Effector CD8-positive, alpha-beta T cell (primary cell): ENCODE data around the gene MED27.

Experiments used
- DNase-seq: peaks from one replicate; lab custom pipeline; 2025; lab: John Stamatoyannopoulos, UW
- total RNA-seq, 4 experiments: gene quantifications; one replicate each; lab custom pipeline; 2026; lab: John Stamatoyannopoulos, UW

Gene MED27, protein sequence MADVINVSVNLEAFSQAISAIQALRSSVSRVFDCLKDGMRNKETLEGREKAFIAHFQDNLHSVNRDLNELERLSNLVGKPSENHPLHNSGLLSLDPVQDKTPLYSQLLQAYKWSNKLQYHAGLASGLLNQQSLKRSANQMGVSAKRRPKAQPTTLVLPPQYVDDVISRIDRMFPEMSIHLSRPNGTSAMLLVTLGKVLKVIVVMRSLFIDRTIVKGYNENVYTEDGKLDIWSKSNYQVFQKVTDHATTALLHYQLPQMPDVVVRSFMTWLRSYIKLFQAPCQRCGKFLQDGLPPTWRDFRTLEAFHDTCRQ
- total RNA-seq, result 11.2 to 22.4 (median 15.8) reads per million in 4 experiments

DNA sequence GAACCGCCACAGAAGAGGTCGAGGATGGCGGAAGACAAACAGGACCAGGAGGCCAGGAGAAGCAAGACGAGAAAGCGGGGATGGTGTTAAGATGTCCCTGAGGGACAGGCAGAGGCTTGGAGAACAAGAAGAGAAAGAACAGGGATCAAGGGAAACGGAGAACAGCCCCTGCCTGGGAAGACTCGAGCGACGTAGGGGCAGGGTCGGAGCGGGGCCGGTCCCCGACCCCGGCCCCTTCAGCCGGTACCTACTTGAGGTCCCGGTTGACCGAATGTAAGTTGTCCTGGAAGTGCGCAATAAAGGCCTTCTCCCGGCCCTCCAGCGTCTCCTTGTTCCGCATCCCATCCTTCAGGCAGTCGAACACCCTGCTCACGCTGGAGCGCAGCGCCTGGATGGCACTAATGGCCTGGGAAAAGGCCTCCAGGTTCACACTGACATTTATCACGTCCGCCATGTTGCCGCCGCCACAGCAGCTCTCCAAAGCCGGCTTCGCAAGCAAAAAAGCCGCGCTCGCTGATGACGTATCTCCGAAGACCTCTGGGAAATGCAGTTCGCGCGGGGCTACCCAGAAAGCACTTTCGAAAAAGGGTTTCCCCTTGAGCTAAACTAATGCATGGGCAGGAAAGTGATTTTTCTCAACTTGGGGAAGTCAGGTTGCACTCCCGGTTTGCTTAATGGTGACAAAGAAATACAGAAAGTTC is at the start of gene MED27:
Gene MED27 (minus strand): TSS at position 477 of the 701 bp plus-strand sequence. CDS start 23 bp downstream, at position 454.
- DNase-seq, result peak; percentile 82

DNA sequence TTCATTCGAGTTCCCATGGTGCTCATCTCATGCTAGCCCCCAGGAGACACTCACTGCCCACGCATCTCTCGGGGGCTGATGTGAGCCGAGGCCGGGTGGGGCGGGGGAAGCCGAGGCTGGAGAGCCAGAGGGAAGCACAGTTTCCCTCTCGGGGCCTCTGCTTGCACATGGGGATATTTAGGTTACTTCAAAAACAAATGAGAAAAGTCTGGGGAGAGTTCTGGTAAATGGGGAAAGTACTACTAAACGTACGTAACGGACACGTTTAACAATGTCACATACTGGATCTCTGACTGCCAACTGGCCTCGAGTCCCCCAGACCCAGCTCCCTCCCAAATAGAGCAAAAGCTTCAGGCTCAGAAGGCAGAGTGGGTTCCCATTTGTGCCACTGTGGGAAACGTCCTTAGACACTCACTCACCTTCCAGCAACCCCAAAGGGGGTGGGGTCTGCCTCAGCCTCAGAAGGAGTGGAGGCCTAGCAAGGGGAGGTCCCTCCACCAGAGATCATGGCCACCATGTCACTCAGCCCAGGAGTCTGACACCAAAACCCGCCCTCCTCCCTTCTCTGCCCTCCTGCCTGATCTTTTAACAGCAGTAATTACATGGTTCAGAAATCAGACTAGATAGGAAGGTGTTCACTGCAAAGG is 48.3 kb upstream of the MED27 start:
- DNase-seq, result no peak

DNA sequence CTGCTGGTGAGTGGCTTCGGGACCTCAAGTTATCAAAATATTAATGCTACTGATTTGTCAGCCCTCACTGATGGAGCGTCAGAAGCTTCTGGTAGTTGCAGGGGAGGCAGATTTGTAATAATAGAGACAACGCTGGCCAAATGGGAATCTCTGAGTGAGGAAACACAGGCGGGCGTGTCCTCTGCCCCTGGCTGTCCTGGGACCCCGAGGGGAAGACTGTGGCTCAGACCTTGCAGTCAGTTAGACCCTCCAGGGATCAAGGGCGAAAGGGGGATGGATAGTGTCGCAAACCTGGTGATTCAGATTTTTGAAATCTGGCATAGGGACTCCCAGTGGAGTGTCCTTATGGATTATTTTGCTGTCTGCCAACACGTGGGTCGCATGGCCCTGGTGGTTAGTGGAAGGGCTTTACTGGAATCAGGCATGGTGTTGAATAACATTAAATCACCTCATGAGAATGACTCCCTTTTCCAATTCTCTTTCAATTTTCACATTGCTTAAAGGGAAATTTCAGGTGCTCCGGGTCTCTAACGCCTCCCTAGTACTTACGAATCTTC is 47.1 kb upstream of the MED27 start:
- DNase-seq, result no peak

DNA sequence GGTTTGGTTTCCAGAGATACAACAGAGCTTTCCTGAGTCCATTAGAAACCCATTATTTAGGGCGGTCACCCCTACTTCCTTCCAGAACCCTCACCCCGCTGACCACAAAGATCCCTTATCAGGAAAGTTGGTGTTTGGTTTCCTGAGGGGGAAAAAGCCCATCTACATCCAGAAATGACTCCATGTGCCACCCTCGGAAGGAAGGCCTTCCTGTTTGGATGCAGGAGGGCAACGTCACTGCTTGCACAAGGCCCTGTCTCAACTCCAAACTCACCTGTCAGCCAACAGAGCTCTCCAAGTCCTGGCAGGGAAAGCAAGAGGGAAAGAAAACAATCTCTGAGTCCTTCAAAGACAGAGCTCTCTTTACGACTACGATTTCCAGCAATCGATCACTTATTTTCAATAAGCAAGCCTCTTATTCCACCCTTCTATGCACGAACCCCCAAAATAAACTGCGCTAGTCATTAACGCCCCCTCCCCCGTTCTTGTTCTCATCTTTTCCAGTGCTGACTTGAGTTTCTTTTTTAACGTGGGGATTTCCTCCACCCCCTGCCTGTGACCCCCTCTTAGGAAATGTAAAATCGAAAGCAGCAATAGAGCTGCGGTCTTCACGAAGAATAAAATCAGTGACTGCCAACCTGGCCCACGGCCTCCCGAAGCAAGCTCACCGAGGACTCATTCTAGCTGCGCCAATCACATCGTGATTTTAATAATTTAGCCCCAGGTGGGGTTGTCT is 46.4 kb upstream of the MED27 start:
- DNase-seq, result no peak

DNA sequence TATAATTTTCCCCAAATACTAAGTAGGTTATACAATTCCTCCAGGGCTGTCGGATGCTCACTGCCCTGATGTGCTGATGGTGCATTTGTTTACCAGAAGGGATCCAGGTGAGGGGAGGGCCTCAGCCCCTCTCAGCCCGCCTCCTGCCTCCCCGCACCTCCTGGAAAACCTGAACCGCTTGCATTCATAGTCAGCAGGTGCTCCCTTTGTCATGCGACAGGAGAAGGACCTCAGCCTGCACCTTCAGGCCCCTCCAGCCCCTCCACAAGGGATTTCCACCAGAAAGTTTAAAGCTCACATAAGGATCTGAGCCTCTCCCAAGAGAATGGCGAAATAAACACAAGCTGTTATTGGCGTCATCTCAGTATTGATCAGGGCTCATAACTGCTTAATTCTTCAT is 45.7 kb upstream of the MED27 start:
- DNase-seq, result no peak

DNA sequence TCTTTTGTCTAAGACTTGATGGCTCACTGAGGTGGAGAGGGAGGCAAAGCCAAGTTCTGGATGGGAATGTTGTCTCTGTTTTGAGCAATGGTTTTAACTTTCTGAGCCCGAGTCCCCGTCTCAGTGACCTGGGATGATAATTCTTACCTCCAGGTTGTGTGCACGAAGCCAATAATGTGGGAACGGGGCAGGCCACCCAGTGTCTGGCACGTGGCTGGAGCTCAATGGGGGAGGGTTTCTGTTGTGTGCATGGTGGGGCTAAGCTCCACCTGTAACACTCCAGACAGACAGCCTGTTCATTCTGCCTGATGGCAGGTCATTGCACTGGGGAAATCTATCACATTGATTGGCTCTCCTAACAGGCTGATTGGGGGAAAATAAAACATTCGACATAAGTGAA is 45.1 kb upstream of the MED27 start:
- DNase-seq, result no peak

DNA sequence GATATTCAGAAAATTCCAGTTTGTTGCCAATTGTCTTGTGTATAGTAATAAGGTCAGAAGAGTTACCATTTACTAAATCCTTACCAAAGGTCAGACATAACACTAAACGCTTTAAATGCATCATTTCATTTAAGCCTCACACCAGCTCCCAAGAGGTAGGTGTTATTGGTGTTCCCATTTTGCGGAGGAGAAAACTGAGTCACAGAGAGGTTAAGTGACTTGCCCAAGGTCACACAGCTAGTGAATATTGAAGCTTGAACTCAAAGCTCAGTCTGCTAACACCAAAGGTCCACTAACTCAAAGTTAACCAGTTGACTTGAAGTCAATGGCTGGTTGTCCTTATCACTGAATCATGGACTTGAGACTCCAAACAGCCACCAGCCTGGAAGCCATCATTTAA is 41.4 kb upstream of the MED27 start:
- DNase-seq, result no peak

DNA sequence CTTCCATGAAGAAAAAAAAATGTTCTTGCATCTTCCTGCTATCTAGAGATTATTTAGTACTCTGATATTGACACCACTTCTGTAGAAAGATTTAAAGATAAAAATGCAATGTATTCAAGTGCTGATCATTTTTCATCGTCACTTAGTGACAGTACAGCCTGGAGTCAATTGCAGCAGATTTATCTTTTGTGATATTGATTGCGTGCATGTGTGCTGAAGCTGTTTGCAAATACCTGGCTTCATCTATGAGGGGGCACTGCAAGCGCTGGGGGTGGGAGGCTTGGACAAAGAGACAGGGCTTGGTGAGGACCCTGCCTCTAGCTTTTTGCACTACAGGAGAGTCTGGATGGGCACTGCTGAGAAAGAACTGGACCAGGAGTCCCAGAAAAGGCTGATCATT is 38.0 kb upstream of the MED27 start:
- no peak for DNase-seq

DNA sequence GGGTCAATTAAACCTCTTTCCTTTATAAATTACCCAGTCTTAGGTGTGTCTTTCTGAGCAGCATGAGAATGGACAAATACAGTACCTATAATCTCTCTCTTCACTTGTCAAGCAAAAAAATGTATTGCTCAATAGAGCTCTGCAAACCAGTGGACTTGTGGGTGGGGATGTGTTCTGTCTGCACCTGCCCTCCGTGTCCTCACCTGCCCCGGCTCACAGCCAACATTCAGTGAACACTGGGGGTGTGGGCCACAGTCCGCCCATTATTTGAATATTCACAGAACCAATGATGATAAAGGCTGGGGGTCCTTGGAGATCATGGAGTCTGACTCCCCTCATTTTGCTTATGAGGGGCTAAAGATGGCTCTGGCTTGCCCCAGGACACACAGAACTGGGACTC is 36.9 kb upstream of the MED27 start:
- DNase-seq, result no peak

DNA sequence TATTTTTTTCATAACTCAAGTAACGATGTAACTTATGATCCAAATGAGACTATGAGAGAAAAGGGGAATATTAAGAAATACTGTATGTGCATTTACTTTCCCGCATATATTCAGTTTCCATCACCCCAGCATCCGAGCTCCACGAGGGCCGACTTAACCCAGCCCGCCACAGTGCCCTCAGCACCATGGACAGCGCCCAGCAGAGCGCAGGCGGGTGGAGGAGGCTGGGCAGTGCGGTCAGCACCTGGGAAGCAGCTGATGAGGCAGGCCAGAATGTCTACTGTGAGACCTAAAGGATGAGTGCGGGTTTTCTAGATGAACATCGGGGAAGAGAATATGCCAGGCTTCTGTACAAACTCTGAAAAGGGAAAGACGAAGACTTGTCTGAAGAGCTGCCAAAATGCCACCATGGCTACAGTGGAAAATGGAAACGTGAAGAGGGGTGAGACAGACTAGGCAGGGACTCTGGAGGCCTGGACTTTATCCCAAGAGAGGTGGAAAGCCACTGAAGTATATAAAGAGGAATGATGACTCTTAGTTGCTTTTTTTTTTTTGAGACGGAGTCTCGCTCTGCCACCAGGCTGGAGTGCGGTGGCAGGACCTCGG is 34.5 kb upstream of the MED27 start:
- DNase-seq, result no peak

DNA sequence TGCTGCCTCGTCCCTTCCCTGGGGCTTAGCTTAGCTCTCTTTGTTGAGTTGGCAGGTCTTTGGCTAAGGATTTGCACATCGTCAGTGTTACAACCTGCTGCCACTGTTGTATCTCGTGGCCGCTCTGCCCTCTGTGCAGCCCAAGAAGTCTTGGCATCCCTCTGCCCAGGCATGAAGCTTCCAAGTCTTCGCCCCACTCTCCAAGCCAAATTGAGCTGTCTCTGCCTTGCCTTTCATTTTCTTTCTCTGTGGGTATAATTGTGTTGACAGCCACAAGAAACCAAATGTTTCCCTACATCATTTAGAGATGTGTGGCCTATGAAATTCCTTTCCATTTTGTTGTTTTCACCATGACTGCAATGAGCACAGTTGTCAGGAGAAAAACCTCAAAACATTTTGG is 29.6 kb upstream of the MED27 start:
- no peak for DNase-seq

DNA sequence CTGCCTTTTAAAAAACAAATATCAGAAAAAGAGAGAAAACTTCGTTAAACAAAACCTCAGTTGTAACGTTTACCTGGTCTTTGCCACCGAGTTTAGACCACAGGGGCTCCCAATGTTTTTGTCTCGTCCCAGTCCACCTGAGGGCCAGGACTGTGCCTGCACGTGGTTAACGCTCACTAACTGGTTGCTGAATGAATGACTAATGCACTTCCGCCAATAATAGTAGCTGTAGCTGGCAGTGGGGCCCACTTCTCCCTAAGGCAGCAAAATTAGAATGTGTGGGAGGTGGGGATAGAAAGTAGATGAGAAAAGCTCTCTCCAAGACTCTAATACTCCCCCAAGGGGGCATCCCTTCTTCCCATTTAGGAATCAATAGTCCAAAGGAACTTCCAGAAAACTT is 29.1 kb upstream of the MED27 start:
- DNase-seq, result no peak

DNA sequence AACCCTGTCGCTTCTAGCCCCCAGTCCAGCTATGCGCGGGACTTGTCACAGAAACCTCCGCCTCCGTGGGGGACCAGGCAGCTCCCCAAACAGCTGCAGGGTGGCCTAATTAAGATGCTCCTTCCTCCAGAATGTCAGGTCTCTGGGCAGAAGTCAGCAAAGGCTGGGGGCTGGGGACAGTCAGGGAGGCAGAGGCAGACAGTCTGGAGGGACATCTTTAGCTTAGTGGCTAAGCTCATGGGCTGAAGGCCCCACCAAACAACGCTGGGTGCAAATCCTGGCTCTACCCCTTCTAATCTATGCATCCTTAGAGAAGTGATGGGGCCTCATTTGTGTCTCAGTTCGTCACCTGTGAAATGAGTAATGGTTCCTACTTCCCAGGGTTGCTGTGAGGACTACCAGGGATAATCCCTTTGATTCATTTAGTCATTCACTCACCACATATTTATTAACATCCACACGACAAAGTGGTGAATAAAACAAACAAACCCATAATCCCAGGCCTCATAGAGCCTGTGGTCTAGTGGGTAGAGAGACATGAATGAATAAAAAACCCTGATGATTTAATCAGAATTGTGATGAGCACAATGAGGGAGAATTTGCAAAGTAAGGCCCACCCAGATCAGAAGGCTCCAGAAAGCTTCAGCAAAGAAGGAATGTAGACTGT is 20.2 kb upstream of the MED27 start:
- no peak for DNase-seq

DNA sequence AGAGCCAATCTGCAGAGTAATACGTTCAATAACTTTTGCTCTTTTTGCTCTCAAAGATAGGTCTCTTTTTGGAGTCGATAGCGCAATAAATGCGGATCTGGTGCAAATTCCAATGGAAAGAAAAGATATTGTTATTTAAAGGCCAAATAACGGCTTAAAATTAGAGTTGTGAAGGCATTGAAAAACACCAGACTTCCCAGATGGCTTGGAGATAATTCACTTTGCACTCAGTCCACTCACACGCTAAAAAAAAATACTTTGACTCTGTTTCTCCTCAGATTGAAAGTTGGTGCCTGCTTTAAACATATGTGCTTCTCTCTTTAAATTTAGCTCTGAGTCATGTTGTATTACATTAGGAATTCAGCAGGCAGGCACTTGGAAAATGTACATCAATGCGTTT is 19.5 kb upstream of the MED27 start:
- no peak for DNase-seq

DNA sequence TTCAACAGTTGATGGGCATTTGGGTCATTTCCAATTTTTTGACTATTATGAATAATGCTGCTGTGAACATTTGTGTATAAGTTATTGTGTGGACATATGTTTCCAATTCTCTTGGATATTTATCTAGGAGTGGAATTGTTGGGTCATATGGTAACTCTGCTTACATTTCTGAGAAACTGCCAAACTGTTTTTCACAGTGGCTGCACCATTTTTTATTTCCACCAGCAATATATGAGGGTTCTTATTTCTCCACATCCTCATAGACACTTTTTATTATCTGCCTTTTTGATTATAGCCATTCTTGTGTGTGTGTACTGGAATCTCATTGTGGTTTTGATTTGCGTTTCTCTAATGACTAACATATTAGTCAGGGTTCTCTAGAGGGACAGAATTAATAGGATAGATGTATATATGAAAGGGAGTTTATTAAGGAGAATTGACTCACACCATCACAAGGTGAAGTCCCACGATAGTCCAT is 14.7 kb upstream of the MED27 start:
- DNase-seq, result no peak

DNA sequence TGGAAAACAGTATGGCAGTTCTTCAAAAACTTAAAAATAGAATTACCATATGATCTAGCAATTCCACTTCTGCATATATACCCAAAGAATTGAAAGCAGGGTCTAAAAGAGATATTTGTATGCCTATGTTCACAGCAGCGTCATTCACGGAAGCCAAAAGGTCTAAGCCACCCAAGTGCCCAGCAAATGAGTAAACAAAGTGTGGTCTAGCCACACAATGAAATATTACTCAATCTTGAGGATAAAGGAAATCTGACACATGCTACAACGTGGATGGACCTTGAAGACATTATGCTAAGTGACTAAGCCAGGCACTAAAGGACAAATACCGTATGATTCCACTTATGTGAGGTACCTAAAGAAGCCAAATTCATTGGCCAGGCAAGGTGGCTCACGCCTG is 11.1 kb upstream of the MED27 start:
- no peak for DNase-seq

DNA sequence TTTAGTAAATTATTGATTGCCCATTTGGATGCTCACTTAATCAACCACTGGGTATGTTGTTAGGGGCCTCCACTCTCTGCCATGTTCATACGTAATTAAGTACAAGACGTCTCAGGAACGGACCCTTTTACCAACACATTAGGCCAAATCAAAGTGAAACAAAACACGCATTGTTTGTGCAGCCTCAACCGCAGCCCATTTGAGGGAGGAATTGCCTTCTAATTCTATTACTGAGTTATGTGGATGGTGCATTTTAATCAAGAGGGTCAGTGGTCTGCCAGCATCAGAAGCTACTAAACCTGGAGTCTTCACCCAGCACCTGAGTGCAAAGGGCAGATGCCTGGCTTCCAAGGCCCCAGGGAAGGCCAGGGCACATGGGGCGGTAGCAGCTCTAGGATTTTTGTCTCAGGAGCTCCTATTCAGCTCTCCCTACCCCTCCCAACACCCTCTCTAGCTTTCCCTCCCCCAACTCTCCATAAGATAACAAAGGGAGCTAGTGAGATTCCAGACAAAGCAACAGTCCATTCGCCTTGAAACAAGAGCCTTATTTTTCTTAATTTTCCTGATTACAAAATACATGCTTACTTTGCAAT is 7.9 kb upstream of the MED27 start:
- no peak for DNase-seq

DNA sequence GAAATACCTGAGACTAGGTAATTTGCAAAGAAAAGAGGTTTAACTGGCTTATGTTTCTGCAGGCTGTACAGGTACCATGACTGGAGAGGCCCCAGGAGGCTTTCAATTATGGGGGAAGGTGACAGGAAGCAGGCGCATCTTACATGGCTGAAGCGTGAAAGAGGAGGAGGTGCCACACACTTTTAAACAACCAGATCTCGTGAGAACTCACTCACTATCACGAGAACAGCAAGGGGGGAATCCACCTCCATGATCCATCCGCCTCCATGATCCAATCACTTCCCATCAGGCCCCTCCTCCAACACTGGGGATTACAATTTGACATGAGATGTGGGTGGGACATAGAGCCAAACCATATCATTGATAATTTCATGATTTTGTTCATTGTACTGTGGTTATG is 2.5 kb upstream of the MED27 start:
- DNase-seq, result no peak

DNA sequence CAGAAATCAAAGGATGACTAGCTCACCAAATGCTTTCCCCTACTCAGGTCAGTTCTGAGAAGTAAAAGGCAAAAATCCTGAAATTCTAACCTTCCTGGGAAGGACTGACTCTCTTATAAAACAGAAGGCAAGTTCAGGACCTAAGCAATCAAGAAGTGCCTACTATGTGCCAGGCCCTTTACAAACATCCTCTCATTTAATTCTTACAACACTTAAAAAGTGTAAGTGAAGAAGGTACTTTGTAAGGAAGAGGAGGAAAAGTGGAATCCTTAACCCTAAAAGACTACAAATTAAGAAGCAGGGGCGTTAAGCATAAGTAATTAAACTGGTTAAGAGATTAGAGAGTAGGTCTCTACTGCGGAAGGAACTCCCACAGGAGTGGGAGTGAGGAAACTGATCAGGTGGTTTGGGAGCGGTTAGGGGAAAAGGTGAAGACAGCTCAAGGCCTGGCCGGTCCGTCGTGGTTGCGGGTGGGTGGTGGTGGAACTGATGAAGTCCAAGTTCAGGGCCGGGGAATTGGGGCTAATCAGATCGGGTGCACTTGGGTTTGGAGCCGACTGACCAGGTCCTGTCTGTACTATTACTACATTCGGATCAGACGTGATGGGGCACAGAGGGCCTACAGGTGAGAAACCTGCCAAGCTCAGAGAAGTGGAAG is 839 bp downstream of the MED27 start:
- no peak for DNase-seq
